Stomach (tissue), 19 donors: Measurements from ENCODE around the gene RNF207. TPM values are rescaled to one million over a fixed set of nuclear protein-coding genes. Genes with fewer than 3 reads are reported as not detected.

Source experiments
- DNase-seq, 2 donors: peaks; one replicate each; pipeline versions ENCODE4 v3.0.0 to v3.0.0-alpha.2; 2013 to 2019
- H3K27ac ChIP-seq, 5 donors: fragments of 200-600 bp in 4 of 5; sonication (generic) in 4 of 5; one replicate each; pipeline ENCODE4 v1.5.1; 2013 to 2019; ENCODE audit warnings: mild to moderate bottlenecking in 1 of 5, moderate library complexity in 1 of 5
- H3K27me3 ChIP-seq, 3 donors: fragments of 200-600 bp; sonication (generic); one replicate each; pipeline ENCODE4 v1.5.1; 2017 to 2019; ENCODE audit warnings: mixed run types in 1 of 3
- H3K36me3 ChIP-seq, 4 donors: fragments of 200-600 bp; sonication (generic); 1 replicate in 3 of 4; 2 replicates in 1 of 4; pipeline ENCODE4 v1.5.1; 2016 to 2019
- H3K4me1 ChIP-seq, 4 donors: fragments of 200-600 bp; sonication (generic); one replicate each; pipeline ENCODE4 v1.5.1; 2016 to 2019
- H3K4me3 ChIP-seq, 4 donors: fragments of 200-600 bp; sonication (generic) in 3 of 4; one replicate each; pipeline ENCODE4 v1.5.1; 2016 to 2019; ENCODE audit warnings: mild to moderate bottlenecking in 1 of 4
- H3K9me3 ChIP-seq, 4 donors: fragments of 200-600 bp; sonication (generic); one replicate each; pipeline ENCODE4 v1.5.1; 2016 to 2019
- CTCF ChIP-seq, 7 experiments: fragments of 450-650 bp in 4 of 7; fragments of 200-600 bp in 3 of 7; sonication (generic) in 3 of 7; IDR thresholded peaks; one replicate each; pipeline ENCODE4 v1.5.1; 2016 to 2019; ENCODE audit warnings: antibody characterized with exemption in 7 of 7, control low read depth in 2 of 7, mild to moderate bottlenecking in 1 of 7
- EP300 ChIP-seq: sonication (generic); formaldehyde crosslinking; IDR thresholded peaks from one replicate; pipeline ENCODE4 v1.6.1; 2017; ENCODE audit warnings: antibody characterized with exemption
- POLR2A ChIP-seq, 4 donors: fragments of 450-650 bp; IDR thresholded peaks; one replicate each; pipeline ENCODE4 v1.6.1; 2016; ENCODE audit warnings: antibody characterized with exemption in 4 of 4, control low read depth in 2 of 4, mild to moderate bottlenecking in 1 of 4, moderate library complexity in 1 of 4
- POLR2AphosphoS5 ChIP-seq, 3 donors: sonication (generic); formaldehyde crosslinking; IDR thresholded peaks; one replicate each; pipeline ENCODE4 v1.6.1; 2016; ENCODE audit warnings: antibody characterized with exemption in 3 of 3
- WGBS, 5 donors: extraction: QIAGEN DNeasy Blood & Tissue Kit in 3 of 5; methylation state at CpG; one replicate each; pipeline versions ENCODE4 v1.1.5 to v1.1.7; 2013 to 2018; 5-methylcytosine and 5-hydroxymethylcytosine counted together
- intact Hi-C: fragments of 100-400 bp; cut with DNase I; formaldehyde crosslinking; loops from one replicate; pipeline ENCODE4 v1.15.1; 2023; ENCODE audit warnings: low total_unique reads
- long read RNA-seq, 10 donors: transcript quantifications; one replicate each; lab custom pipeline, GENCODE V29; 2026
- polyA plus RNA-seq, 3 donors: library from polyadenylated mRNA; stranded (reverse); fragments of 200-250 nt; gene quantifications; one replicate each; pipeline ENCODE4 v1.2.3, GENCODE V29; 2013
- total RNA-seq, 5 donors: library from RNA; depleted of rRNA; stranded (reverse); fragments of >200 nt; gene quantifications; one replicate each; pipeline versions ENCODE4 v1.1.0 to v1.2.3, GENCODE V29; 2014 to 2016
- donor health status: healthy with polysubstance abuse.
- donor health status: Bipolar disorder and iron deficiency.
- donor health status: healthy.

RNF207 gene
- total RNA-seq: 100 to 1,000 TPM in 1 of 5 donors, 10 to 100 TPM in 4; 11.9 to 112 (median 69.4) TPM
- 10 to 100 TPM in 1 of 3 donors, 1 to 10 TPM in 2; 1.5 to 17.5 (median 3.9) TPM for polyA plus RNA-seq
- long read RNA-seq, donor 1, partial matches to known transcripts: 0 of 6 reads
- long read RNA-seq, donor 1, other reads (novel, unspliced or antisense): 6 of 6 reads
- long read RNA-seq, donor 2, partial matches to known transcripts: 6 of 7 reads
- long read RNA-seq, donor 2, other reads (novel, unspliced or antisense): 0 of 7 reads
- long read RNA-seq, donor 3: 0 reads
- long read RNA-seq, donor 4, partial matches to known transcripts: 0 of 1 reads
- long read RNA-seq, donor 4, other reads (novel, unspliced or antisense): 0 of 1 reads
- long read RNA-seq, donor 5, partial matches to known transcripts: 0 of 1 reads
- long read RNA-seq, donor 5, other reads (novel, unspliced or antisense): 0 of 1 reads
- long read RNA-seq, donor 6: 0 reads
- long read RNA-seq, donor 7: 0 reads
- long read RNA-seq, donor 8, partial matches to known transcripts: 0 of 1 reads
- long read RNA-seq, donor 8, other reads (novel, unspliced or antisense): 0 of 1 reads
- long read RNA-seq, donor 9: 0 reads
- long read RNA-seq, donor 10, partial matches to known transcripts: 8 of 10 reads
- long read RNA-seq, donor 10, other reads (novel, unspliced or antisense): 0 of 10 reads

GRCh38 chr1:6205849-6206519 lies at the start of gene RNF207:
Gene RNF207, plus strand, starts transcription at chr1:6206119. Its CDS starts 417 bp downstream, at chr1:6206536.
- intact Hi-C loops: loop anchor here (10.0 kb wide), 1 partner anchor 211 kb away; the partner anchor contains the start of gene NPHP4
- 0 to 2% (median 1%) methylated on average over 11 to 66 of the region's 66 CpGs for WGBS, 5 donors

GRCh38 chr1:6157132-6157527 lies 48.8 kb upstream of the RNF207 start:
- DNase-seq: no peak
- H3K27me3 ChIP-seq: peaks cover 0 to 29% (median 8%) of the 10 kb centered on the region in 3 donors
- no peak for TF ChIP-seq POLR2AphosphoS5 (IDR thresholded peaks at IDR 0.05)
- no peak for TF ChIP-seq EP300
- TF ChIP-seq POLR2A (IDR thresholded peaks at IDR 0.05): no peak
- no peak for TF ChIP-seq CTCF (IDR thresholded peaks at IDR 0.05)
- no peak overlapping the region for H3K4me3 ChIP-seq
- H3K27ac ChIP-seq: no peak overlapping the region
- intact Hi-C loops: no loop called here
- WGBS, 5 donors: 44 to 75% (median 59%) methylated on average over 2 of the region's 2 CpGs; no CpG with 5 or more reads in 1 of the 5 donors
- H3K36me3 ChIP-seq: no peaks in the 10 kb centered on the region
- no peaks in the 10 kb centered on the region for H3K9me3 ChIP-seq
- H3K4me1 ChIP-seq: no peaks in the 10 kb centered on the region

More at GRCh38 chr1:6205849-6206519, at the start of gene RNF207:
- H3K27ac ChIP-seq: peak within 1 kb of the TSS; percentile 78 to 81 (median 80)
- H3K4me3 ChIP-seq: peak within 1 kb of the TSS; percentile 58 to 78 (median 58)
- H3K27me3 ChIP-seq: peaks cover 0 to 41% (median 0%) of the 10 kb centered on the region in 3 donors
- H3K9me3 ChIP-seq: no peaks in the 10 kb centered on the region
- H3K4me1 ChIP-seq: peaks cover 37 to 54% (median 48%) of the 10 kb centered on the region in 4 donors
- peak; percentile 75 to 92 for DNase-seq
- no peak for TF ChIP-seq CTCF (IDR thresholded peaks at IDR 0.05)
- peak in 1 of 4 donors; percentile 32 for TF ChIP-seq POLR2A (IDR thresholded peaks at IDR 0.05)
- peak in 2 of 3 donors; percentile 63 to 66 for TF ChIP-seq POLR2AphosphoS5 (IDR thresholded peaks at IDR 0.05)
- H3K36me3 ChIP-seq: peaks cover 0 to 11% (median 4%) of the 10 kb centered on the region in 4 donors

GRCh38 chr1:6157528-6158174 lies 48.3 kb upstream of the RNF207 start:
- DNase-seq: no peak
- TF ChIP-seq CTCF (IDR thresholded peaks at IDR 0.05) (no peak), POLR2A (IDR thresholded peaks at IDR 0.05) (no peak), EP300 (no peak), POLR2AphosphoS5 (IDR thresholded peaks at IDR 0.05) (no peak)
- Histone ChIP-seq H3K27me3 (peaks cover 0 to 34% (median 9%) of the 10 kb centered on the region in 3 donors), H3K27ac (no peak overlapping the region), H3K4me3 (no peak overlapping the region), H3K36me3 (no peaks in the 10 kb centered on the region), H3K4me1 (no peaks in the 10 kb centered on the region), H3K9me3 (no peaks in the 10 kb centered on the region)
- intact Hi-C loops: no loop called here
- WGBS, 5 donors: 47 to 60% (median 50%) methylated on average over 15 of the region's 15 CpGs
